A673 (cell line): ENCODE results near the gene C2orf92.

Source experiments
- CTCF ChIP-seq: fragments of 300-800, 200-600 bp; sonication (generic); conservative IDR thresholded peaks from 2 replicates; pipeline ENCODE4 v1.5.1; 2017; ENCODE audit warnings: low read depth, mild to moderate bottlenecking, antibody characterized with exemption, low read length, moderate library complexity, mixed read lengths
- EZH2 ChIP-seq: fragments of 200-600 bp; sonication (generic); IDR thresholded peaks from 2 replicates; pipeline ENCODE4 v1.6.1; 2017; ENCODE audit warnings: borderline replicate concordance, low read depth, mild to moderate bottlenecking, mixed read lengths, antibody characterized with exemption, low read length; ENCODE audit not compliant: poor library complexity, severe bottlenecking

- TF ChIP-seq CTCF: no peak
- no peak for TF ChIP-seq EZH2
These were observed 61.9 kb downstream of the C2orf92 start for GRCh38 chr2:97731274-97732020.
